PC-9 (cell line): ENCODE measurements around the gene AKAP8L. TPM values are rescaled to one million over a fixed set of nuclear protein-coding genes. Genes with fewer than 3 reads are reported as not detected.

Source experiments
- BruUV-seq: library from RNA; stranded (reverse); fragments of 400-500 nt; replicated peaks from 2 replicates; lab custom pipeline; 2021; lab: Mats Ljungman, UMichigan
- CTCF ChIA-PET: fragments of 300-600 bp; sonication (Branson Sonifier 250); formaldehyde crosslinking; loops from one replicate; lab custom pipeline; 2022; ENCODE audit warnings: antibody characterized with exemption; lab: Charles Lee
- POLR2A ChIA-PET: fragments of 300-600 bp; sonication (Branson Sonifier 250); formaldehyde crosslinking; loops from one replicate; lab custom pipeline; 2022; ENCODE audit warnings: antibody characterized with exemption; ENCODE audit not compliant: unreplicated experiment; lab: Charles Lee
- DNase-seq, 2 experiments: peaks; one replicate each; pipeline versions ENCODE4 v3.0.0 to v3.0.0-alpha.2; 2015 to 2022; ENCODE audit warnings: mixed read lengths in 1 of 2
- H2AFZ ChIP-seq: fragments of 200-600 bp; sonication (generic); 2 replicates; pipeline ENCODE4 v1.8.1; 2017; ENCODE audit warnings: antibody characterized with exemption
- H3F3A ChIP-seq: fragments of 200-600 bp; sonication (generic); 2 replicates; pipeline ENCODE4 v1.8.1; 2017; ENCODE audit warnings: antibody characterized with exemption, mild to moderate bottlenecking, low read depth; ENCODE audit not compliant: insufficient read depth
- H3K27ac ChIP-seq: fragments of 200-600 bp; sonication (generic); 2 replicates; pipeline ENCODE4 v1.6.1; 2016; ENCODE audit warnings: mixed run types
- H3K27me3 ChIP-seq: fragments of 200-600 bp; sonication (generic); 2 replicates; pipeline ENCODE4 v1.6.1; 2016; ENCODE audit warnings: low read depth, mixed run types; ENCODE audit not compliant: insufficient read depth
- H3K36me3 ChIP-seq: fragments of 200-600 bp; sonication (generic); 2 replicates; pipeline ENCODE4 v1.6.1; 2016; ENCODE audit warnings: low read depth, mixed run types
- H3K4me1 ChIP-seq: fragments of 200-600 bp; sonication (generic); replicated peaks from 2 replicates; pipeline ENCODE4 v1.6.1; 2016; ENCODE audit warnings: mixed run types; ENCODE audit not compliant: insufficient read depth
- H3K4me2 ChIP-seq: fragments of 200-600 bp; sonication (generic); 2 replicates; pipeline ENCODE4 v1.6.1; 2017; ENCODE audit warnings: mixed run types
- H3K4me3 ChIP-seq: fragments of 200-600 bp; sonication (generic); 2 replicates; pipeline ENCODE4 v1.6.1; 2016; ENCODE audit warnings: mixed run types
- H3K79me2 ChIP-seq: fragments of 200-600 bp; sonication (generic); 2 replicates; pipeline ENCODE4 v1.6.1; 2017; ENCODE audit warnings: low read depth, mixed run types
- H3K9me2 ChIP-seq: fragments of 200-600 bp; sonication (generic); 2 replicates; pipeline ENCODE4 v1.8.1; 2017; ENCODE audit warnings: mild to moderate bottlenecking; ENCODE audit not compliant: insufficient read depth
- H3K9me3 ChIP-seq: fragments of 200-600 bp; sonication (generic); 2 replicates; pipeline ENCODE4 v1.8.1; 2016; ENCODE audit warnings: low read depth; ENCODE audit not compliant: insufficient read depth
- H4K20me1 ChIP-seq: fragments of 200-600 bp; sonication (generic); 2 replicates; pipeline ENCODE4 v1.8.1; 2017; ENCODE audit not compliant: insufficient read depth
- CTCF ChIP-seq: fragments of 200-600 bp; sonication (generic); conservative IDR thresholded peaks from 2 replicates; pipeline ENCODE4 v1.6.1; 2017; ENCODE audit warnings: mixed run types, antibody characterized with exemption, mild to moderate bottlenecking, moderate library complexity
- EZH2 ChIP-seq: fragments of 200-600 bp; sonication (generic); IDR thresholded peaks from 2 replicates; pipeline ENCODE4 v1.8.0; 2017; ENCODE audit warnings: antibody characterized with exemption, low read depth
- intact Hi-C: fragments of 100-400 bp; cut with micrococcal nuclease; formaldehyde crosslinking; loops from one replicate; pipeline ENCODE4 v1.10.0; 2022; ENCODE audit not compliant: unreplicated experiment
- total RNA-seq: library from RNA; stranded (reverse); gene quantifications from 2 replicates; pipeline ENCODE4 v1.2.3, GENCODE V29; 2021

The AKAP8L gene
- total RNA-seq, 1 experiment from 2014 or later, result 49.9 TPM

- H3K4me3 ChIP-seq, result no peak overlapping the region
- H3K4me2 ChIP-seq, result no peak overlapping the region
- no peak overlapping the region for H3K27ac ChIP-seq
- intact Hi-C loops, result no loop called here
- no peaks in the 10 kb centered on the region for H3K9me2 ChIP-seq
- H3F3A ChIP-seq, result peaks cover 16% of the 10 kb centered on the region; the same call in 1 of the 2 replicates
- no peaks in the 10 kb centered on the region for H3K4me1 ChIP-seq
- no peaks in the 10 kb centered on the region for H3K9me3 ChIP-seq
- H2AFZ ChIP-seq, result no peak overlapping the region
- H4K20me1 ChIP-seq, result peaks cover 12% of the 10 kb centered on the region
- no TSS peak for BruUV-seq
- TF ChIP-seq CTCF (no peak), EZH2 (no peak)
- no peaks in the 10 kb centered on the region for H3K27me3 ChIP-seq
- DNase-seq, result no peak
- CTCF ChIA-PET, result no interaction called here
- H3K36me3 ChIP-seq, result peaks cover 17% of the 10 kb centered on the region; the same call in 1 of the 2 replicates
- H3K79me2 ChIP-seq, result peaks cover 21% of the 10 kb centered on the region
- POLR2A ChIA-PET, result no interaction called here
These were observed 6.6 kb upstream of the AKAP8L start for GRCh38 chr19:15425321-15425950.

DNA sequence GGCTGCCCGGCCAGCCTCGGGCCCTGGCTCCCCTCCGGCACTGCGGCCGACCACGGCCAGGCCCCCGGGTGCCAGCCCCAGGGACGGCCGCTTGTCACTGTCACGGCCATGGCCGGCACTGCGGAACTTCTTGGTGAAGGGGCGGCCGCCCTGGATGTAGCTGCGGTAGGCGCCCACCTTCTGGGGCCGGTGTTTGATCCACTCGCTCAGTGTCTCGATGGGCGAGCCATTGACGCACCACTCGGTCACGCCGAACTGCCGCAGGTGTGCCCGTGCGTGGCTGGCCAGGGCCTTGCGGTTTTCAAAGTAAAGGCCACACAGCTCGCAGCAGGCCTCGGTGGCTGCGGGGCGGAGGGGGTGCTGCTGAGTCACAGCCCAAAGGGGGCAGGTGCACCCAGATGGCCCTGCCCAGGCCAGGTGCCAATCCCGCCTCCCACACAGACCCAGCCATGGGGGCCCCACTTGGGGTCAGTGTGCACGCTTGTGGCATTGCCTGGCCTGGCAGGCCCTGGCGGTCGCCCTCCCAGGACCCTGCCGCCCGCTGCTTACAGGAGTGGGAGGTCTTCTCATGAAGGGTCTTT lies 6.0 kb upstream of the AKAP8L start:
- Histone ChIP-seq H3K36me3 (peaks cover 17% of the 10 kb centered on the region; the same call in 1 of the 2 replicates), H3K4me2 (no peak overlapping the region), H3K9me2 (no peaks in the 10 kb centered on the region), H3K4me1 (peaks cover under 1% of the 10 kb centered on the region; the same call in 1 of the 2 replicates), H3K4me3 (no peak overlapping the region), H3F3A (peaks cover 23% of the 10 kb centered on the region; the same call in 1 of the 2 replicates), H3K27ac (no peak overlapping the region), H3K27me3 (no peaks in the 10 kb centered on the region), H3K79me2 (peaks cover 14% of the 10 kb centered on the region), H4K20me1 (peaks cover 10% of the 10 kb centered on the region), H2AFZ (no peak overlapping the region), H3K9me3 (no peaks in the 10 kb centered on the region)
- ChIA-PET CTCF (no interaction called here), POLR2A (interaction anchor here (0.6 kb wide), 1 partner anchor 28 kb away, joined by 3 read pairs; no protein-coding TSS in a partner anchor)
- BruUV-seq, result no TSS peak
- TF ChIP-seq EZH2 (no peak), CTCF (no peak)
- intact Hi-C loops, result no loop called here
- DNase-seq, result no peak

GRCh38 chr19:15424121-15424520 lies 5.3 kb upstream of the AKAP8L start:
- Histone ChIP-seq H3K4me1 (peaks cover 6% of the 10 kb centered on the region; the same call in 1 of the 2 replicates), H3K79me2 (peaks cover 9% of the 10 kb centered on the region), H3K27me3 (no peaks in the 10 kb centered on the region), H2AFZ (no peak overlapping the region), H4K20me1 (peaks cover 10% of the 10 kb centered on the region), H3K9me2 (no peaks in the 10 kb centered on the region), H3F3A (peaks cover 27% of the 10 kb centered on the region; the same call in 1 of the 2 replicates), H3K27ac (no peak overlapping the region), H3K4me2 (no peak overlapping the region), H3K9me3 (no peaks in the 10 kb centered on the region), H3K4me3 (no peak overlapping the region), H3K36me3 (peaks cover 17% of the 10 kb centered on the region; the same call in 1 of the 2 replicates)
- POLR2A ChIA-PET, result interaction anchor here (0.6 kb wide), 1 partner anchor 28 kb away, joined by 3 read pairs; no protein-coding TSS in a partner anchor
- DNase-seq, result no peak
- TF ChIP-seq EZH2 (no peak), CTCF (no peak)
- intact Hi-C loops, result no loop called here
- BruUV-seq, result no TSS peak
- CTCF ChIA-PET, result no interaction called here
